Measurements from ENCODE around the gene ADD2.

DNA sequence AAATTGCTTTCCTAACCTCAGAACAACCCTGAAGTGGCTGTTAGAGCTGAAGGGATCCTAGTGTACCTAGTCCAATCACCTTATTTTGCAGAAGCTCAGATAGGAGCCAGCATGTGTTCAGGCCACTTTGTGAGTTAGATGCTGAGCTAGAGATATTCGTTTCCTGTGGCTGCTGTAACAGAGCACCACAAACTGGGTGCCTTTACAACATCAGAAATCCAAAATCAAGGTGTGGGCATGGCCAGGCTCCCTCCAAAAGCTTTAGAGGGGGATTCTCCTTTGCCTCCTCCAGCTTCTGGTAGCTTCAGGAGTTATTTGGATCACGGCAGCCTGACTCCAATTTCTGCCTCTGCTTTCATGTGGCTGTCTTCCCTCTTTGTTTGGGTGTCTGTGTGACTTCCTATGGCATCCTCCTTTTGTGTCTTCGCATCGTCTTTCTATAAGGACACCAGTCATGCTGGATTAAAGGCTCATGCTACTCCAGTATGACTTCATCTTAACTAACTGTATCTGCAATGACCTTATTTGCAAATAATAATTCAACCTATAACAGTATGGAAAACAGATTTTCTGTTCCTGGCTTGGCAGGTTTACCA lies 128.1 kb downstream of the ADD2 start:
- TF ChIP-seq, protein P1, sequence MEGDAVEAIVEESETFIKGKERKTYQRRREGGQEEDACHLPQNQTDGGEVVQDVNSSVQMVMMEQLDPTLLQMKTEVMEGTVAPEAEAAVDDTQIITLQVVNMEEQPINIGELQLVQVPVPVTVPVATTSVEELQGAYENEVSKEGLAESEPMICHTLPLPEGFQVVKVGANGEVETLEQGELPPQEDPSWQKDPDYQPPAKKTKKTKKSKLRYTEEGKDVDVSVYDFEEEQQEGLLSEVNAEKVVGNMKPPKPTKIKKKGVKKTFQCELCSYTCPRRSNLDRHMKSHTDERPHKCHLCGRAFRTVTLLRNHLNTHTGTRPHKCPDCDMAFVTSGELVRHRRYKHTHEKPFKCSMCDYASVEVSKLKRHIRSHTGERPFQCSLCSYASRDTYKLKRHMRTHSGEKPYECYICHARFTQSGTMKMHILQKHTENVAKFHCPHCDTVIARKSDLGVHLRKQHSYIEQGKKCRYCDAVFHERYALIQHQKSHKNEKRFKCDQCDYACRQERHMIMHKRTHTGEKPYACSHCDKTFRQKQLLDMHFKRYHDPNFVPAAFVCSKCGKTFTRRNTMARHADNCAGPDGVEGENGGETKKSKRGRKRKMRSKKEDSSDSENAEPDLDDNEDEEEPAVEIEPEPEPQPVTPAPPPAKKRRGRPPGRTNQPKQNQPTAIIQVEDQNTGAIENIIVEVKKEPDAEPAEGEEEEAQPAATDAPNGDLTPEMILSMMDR (IDR thresholded peaks at IDR 0.05; ENCODE audit: low read depth, low read length, missing input control): no peak
- TF ChIP-seq TAF1 (conservative IDR thresholded peaks at IDR 0.05) (no peak), HNF4G (IDR thresholded peaks at IDR 0.05) (no peak), EGR1 (IDR thresholded peaks at IDR 0.05; ENCODE audit: low read depth in 2 of 2) (no peak), GABPA (IDR thresholded peaks at IDR 0.05 in 1 of 2, conservative IDR thresholded peaks at IDR 0.05 in 1 of 2) (no peak), YY1 (IDR thresholded peaks at IDR 0.05) (no peak), JUND (IDR thresholded peaks at IDR 0.05) (no peak)
- TF ChIP-seq, protein P2, sequence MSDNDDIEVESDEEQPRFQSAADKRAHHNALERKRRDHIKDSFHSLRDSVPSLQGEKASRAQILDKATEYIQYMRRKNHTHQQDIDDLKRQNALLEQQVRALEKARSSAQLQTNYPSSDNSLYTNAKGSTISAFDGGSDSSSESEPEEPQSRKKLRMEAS (IDR thresholded peaks at IDR 0.05): no peak
- TF ChIP-seq, protein P3, sequence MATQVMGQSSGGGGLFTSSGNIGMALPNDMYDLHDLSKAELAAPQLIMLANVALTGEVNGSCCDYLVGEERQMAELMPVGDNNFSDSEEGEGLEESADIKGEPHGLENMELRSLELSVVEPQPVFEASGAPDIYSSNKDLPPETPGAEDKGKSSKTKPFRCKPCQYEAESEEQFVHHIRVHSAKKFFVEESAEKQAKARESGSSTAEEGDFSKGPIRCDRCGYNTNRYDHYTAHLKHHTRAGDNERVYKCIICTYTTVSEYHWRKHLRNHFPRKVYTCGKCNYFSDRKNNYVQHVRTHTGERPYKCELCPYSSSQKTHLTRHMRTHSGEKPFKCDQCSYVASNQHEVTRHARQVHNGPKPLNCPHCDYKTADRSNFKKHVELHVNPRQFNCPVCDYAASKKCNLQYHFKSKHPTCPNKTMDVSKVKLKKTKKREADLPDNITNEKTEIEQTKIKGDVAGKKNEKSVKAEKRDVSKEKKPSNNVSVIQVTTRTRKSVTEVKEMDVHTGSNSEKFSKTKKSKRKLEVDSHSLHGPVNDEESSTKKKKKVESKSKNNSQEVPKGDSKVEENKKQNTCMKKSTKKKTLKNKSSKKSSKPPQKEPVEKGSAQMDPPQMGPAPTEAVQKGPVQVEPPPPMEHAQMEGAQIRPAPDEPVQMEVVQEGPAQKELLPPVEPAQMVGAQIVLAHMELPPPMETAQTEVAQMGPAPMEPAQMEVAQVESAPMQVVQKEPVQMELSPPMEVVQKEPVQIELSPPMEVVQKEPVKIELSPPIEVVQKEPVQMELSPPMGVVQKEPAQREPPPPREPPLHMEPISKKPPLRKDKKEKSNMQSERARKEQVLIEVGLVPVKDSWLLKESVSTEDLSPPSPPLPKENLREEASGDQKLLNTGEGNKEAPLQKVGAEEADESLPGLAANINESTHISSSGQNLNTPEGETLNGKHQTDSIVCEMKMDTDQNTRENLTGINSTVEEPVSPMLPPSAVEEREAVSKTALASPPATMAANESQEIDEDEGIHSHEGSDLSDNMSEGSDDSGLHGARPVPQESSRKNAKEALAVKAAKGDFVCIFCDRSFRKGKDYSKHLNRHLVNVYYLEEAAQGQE (IDR thresholded peaks at IDR 0.05): no peak

Data from liver (tissue), 3 donors.